ENCODE results near the gene PFKL.
A peak's percentile ranks its signal among the peaks of the same experiment; 100 is the strongest.

The PFKL gene

GRCh38 chr21:44324106-44324853, 24.4 kb downstream of the PFKL start:
- no peak overlapping the region for H3K4me3 ChIP-seq
- peak overlapping the region in 1 of 21 experiments; percentile 26 for H3K27ac ChIP-seq

DNA sequence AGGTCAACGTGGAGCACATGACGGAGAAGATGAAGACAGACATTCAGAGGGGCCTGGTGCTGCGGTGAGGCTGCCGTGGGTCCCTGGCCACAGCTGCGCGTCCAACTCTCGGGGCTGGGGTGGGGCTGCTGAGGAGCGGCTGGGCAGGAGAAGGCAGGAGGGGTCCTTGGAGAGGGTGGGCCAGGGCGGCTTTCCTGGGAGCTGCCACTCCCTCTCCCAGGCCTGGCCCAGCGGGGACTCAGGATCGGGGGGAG, 24.9 kb downstream of the PFKL start:
- no peak overlapping the region for H3K27ac ChIP-seq
- H3K4me3 ChIP-seq: no peak overlapping the region

GRCh38 chr21:44325386-44326271, 25.8 kb downstream of the PFKL start:
- H3K27ac ChIP-seq: no peak overlapping the region
- no peak overlapping the region for H3K4me3 ChIP-seq

GRCh38 chr21:44326272-44326647, 26.4 kb downstream of the PFKL start:
- H3K27ac ChIP-seq: no peak overlapping the region
- H3K4me3 ChIP-seq: no peak overlapping the region

- H3K4me3 ChIP-seq: no peak overlapping the region
- H3K27ac ChIP-seq: no peak overlapping the region
These were observed 27.1 kb downstream of the PFKL start for GRCh38 chr21:44326716-44327602.

- Histone ChIP-seq H3K4me3 (no peak overlapping the region), H3K27ac (no peak overlapping the region)
These were observed 27.7 kb downstream of the PFKL start for GRCh38 chr21:44327603-44327974.

DNA sequence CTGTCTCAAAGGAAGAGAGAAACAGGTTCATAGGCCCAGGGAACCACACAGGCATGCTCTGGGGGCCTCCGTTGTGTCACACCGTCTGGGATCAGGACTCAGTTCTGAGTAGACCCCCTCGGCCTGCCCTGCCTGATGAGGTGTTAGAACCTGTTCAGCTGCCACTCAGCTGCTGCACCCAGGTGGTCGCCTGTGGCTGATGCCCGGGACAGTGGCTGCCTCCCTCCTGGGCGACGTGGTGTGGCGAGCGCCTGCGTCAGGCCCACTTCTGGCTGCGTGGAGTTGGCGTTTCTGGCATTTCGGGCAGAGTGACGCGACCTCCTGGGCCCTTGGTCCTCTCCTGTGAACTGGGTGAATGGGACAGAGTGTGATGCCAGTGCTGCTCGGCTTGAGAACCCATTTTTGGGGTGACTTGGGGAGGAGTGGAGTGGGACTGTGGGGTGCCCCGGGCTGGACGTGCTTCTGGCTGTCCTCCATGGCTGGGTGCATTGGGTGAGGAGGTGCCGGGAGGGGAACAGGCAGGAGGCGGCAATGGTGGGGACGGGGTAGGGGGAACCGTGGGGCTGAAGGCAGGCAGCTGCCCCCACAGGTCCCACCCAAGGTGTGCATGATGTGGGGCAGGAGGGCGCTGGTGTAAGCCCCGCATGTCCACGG, 28.5 kb downstream of the PFKL start:
- Histone ChIP-seq H3K27ac (no peak overlapping the region), H3K4me3 (no peak overlapping the region)

DNA sequence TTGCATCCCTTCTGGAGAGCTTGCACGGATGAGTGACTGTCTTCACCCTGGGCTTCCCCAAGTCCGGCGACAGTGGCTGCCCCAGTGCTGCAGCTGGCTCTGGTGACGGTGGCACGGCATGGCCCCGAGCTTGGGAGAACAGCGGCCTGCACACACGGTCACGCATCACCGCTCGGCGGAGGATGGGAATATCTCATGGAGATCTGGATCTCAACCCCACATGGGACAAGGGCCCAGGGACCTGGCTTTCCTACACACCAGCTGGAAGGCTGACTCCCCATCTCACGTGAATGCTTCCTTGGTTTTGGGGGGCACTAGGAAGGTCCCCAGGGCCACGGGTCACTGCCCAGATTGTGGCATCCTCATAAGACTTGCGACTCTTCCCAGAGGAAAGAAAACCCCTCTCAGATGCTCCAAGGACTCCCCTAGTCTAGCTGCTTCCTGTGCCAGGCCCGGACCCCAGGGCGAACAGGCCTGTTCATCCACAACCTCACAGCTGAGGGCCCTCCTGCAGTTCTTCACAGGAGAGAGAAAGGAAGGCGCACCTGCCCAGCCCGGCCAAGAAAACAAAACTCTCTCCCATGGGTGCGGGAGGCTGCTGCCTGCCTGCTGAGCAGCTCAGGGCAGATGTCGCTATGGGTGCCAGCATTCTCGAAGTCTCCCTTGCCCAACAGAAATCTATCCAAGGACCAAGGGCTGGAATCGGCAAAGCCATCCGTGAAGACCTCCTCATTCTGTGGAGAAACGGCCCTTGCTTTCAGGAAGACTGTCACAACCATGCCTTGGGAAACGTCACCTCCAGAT, 29.4 kb downstream of the PFKL start:
- H3K4me3 ChIP-seq: no peak overlapping the region
- H3K27ac ChIP-seq: no peak overlapping the region

DNA sequence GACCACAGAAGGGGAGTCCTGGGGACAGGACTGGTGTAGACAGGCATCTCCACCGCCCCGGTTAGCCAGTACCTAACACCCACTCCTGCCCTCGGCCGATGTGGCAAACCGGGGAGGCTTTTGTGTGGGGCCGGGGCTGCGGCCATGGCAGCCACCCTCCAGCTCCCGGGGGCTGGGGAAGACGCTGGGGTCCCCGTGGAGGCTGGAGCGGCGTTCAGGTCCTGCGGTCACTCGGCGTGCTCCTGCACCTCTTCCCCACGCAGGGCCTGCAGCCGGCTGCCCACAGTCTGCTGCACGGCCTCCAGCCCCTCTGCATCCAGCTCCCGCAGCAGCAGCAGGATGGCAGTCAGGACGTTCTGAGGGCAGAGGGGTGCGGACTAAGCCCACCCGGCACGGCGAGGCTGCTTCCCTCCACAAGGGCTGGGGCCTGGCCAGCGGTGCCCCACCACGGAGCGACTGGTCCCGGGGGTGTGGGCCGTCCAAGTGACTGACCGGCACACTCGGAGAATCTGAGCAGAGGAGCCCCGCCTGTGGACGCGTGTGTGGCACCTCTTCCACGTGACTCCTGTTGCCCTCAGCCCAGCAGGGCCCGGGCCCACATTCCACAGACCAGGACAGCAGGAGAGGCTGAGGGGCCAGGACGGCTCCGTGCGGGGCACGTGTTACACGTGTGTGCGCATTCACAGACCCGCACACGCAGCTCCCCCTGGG, 30.3 kb downstream of the PFKL start:
- Histone ChIP-seq H3K27ac (no peak overlapping the region), H3K4me3 (no peak overlapping the region)

DNA sequence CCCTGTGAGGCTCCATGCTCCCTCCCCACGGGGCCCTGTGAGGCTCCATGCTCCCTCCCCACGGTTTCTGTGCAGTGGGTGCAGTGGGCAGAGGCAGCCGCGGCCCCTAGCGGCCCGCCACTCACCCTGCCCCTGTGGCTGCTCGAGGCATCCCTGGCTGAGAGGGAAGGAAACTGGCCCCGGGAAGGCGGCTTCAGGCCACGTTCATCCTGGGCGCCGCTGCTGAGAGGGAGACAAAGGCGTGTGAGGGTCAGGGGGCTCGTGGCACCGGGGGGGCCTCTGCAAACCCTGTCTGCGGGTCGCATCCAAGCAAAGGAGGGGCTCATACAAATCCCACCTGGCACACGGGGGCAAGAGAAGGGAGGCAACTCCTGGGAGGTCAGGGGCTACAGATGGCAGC, 30.8 kb downstream of the PFKL start:
- Histone ChIP-seq H3K27ac (no peak overlapping the region), H3K4me3 (no peak overlapping the region)

DNA sequence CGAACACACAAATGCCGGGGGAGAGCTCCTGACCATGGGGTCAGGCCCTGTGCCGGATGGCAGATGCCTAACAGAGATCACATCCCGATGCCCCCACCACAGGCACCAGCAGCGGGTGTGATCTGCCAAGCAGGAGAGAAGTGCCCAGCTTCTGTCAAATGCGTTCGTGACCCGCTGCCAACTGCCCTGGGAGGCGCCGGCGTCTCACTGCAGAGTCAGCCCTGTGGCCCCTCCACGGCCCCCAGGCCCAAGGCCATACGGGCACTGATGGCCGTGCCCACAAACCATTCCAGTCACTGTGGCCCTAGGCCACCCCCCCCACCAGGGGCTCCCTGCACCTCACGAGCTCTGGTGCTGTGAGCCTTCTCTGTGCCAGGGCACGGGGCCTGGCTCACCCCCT, 31.4 kb downstream of the PFKL start:
- Histone ChIP-seq H3K27ac (no peak overlapping the region), H3K4me3 (no peak overlapping the region)

GRCh38 chr21:44331650-44332307, 31.9 kb downstream of the PFKL start:
- Histone ChIP-seq H3K27ac (no peak overlapping the region), H3K4me3 (no peak overlapping the region)

DNA sequence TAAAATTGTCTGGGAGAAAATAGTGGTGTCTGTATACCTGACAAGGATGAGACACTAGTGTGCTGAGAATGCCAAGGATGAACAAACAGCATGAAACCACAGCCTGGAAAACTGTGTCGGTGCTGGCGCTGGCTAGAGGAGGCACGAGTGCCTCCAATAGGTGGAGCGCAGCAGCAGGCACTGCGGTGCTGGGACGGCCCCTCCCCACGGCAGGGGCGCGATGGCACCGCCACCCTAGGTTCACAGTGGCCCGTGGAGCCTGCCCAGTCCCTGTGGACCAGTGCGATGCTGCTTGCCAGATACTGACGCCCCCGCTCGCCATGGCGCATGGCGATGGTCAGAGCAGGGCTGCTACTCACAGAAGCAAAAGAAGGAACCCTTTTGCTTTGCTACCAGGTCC, 32.5 kb downstream of the PFKL start:
- Histone ChIP-seq H3K4me3 (no peak overlapping the region), H3K27ac (no peak overlapping the region)

DNA sequence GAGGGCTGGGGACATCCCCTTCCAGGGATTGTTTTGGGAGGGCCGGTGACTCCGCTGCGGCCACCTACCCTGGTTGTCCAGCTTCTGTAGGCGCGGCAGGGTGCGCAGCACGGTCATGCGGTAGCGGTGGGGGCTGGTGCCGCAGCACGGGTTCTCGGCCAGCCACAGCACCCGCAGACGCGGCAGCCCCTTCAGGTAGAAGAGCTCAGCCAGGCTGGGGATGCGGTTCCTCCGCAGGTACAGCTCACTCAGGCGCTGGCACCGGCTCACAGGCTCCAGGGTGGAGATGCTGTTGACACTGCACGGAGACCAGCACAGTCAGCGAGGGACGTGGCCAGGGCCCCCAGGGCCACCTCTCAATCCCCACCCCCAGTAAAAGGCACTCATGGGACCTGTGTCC, 33.1 kb downstream of the PFKL start:
- no peak overlapping the region for H3K27ac ChIP-seq

GRCh38 chr21:44333509-44334328, 33.9 kb downstream of the PFKL start:
- Histone ChIP-seq H3K4me3 (no peak overlapping the region), H3K27ac (no peak overlapping the region)

More for the DNA sequence above, 33.1 kb downstream of the PFKL start:
- no peak overlapping the region for H3K4me3 ChIP-seq

DNA sequence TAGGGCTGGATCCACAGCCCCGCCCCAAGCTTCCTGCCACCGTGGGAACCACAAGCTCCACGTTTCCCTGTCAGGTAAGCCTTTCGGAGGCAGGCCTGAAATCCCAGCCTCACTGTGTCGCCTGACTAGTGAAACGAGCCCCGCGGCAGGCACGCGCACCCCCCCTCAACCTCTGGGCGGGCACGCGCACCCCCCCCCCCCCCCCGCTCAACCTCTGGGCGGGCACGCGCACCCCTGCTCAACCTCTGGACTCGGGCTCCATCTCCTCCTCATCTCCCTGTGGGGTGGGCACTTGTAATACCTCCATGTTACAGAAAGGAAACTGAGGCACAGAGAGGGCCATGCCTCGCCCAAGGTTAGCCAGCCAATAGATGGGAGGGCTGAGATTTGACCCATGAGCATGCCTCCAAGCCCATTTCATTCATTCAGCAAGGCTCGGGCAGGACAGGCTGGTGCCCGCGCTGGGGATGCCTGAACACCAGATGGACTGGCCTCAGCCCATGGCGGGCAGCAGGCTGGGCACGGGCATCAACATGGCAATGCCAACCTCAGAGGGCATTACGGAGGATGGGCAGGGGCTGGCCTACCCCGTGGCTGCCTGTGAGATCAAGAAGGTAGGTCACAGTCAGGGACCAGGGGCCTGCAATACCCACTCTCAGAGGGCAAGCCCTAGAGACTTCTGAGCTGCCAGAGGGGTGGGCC, 34.6 kb downstream of the PFKL start:
- H3K4me3 ChIP-seq: no peak overlapping the region

More for the DNA sequence above, 34.6 kb downstream of the PFKL start:
- H3K27ac ChIP-seq: no peak overlapping the region

Measured in skin epidermis (tissue), 12 donors.